ENCODE measurements around the gene NRP1. TPM values are rescaled to one million over a fixed set of nuclear protein-coding genes. Genes with fewer than 3 reads are reported as not detected.
"Not testable (repeated sequence)": the region's sequence is repeated elsewhere in the genome, so short reads cannot be mapped to it uniquely, and the experiment has no call there.

The NRP1 gene
- total RNA-seq = 107 TPM
- polyA plus RNA-seq (ENCODE audit: insufficient read depth in 1 of 8, insufficient read length in 8 of 8, low replicate concordance in 1 of 8) = 100 to 1,000 TPM in 5 of 8 donors, 10 to 100 TPM in 3; 80.1 to 140 (median 112) TPM
- long read RNA-seq, donor 1, full-length matches to known transcripts = 3 of 14 reads
- long read RNA-seq, donor 1, partial matches to known transcripts = 11 of 14 reads
- long read RNA-seq, donor 1, other reads (novel, unspliced or antisense) = 0 of 14 reads
- long read RNA-seq, donor 2 = 0 reads
- long read RNA-seq, donor 3, full-length matches to known transcripts = 7 of 44 reads
- long read RNA-seq, donor 3, partial matches to known transcripts = 37 of 44 reads
- long read RNA-seq, donor 3, other reads (novel, unspliced or antisense) = 0 of 44 reads
- long read RNA-seq, donor 4, full-length matches to known transcripts = 3 of 11 reads
- long read RNA-seq, donor 4, partial matches to known transcripts = 8 of 11 reads
- long read RNA-seq, donor 4, other reads (novel, unspliced or antisense) = 0 of 11 reads
- long read RNA-seq, donor 5, full-length matches to known transcripts = 13 of 97 reads
- long read RNA-seq, donor 5, partial matches to known transcripts = 84 of 97 reads
- long read RNA-seq, donor 5, other reads (novel, unspliced or antisense) = 0 of 97 reads
- long read RNA-seq, donor 6, full-length matches to known transcripts = 3 of 18 reads
- long read RNA-seq, donor 6, partial matches to known transcripts = 15 of 18 reads
- long read RNA-seq, donor 6, other reads (novel, unspliced or antisense) = 0 of 18 reads
- long read RNA-seq, donor 7, full-length matches to known transcripts = 5 of 29 reads
- long read RNA-seq, donor 7, partial matches to known transcripts = 24 of 29 reads
- long read RNA-seq, donor 7, other reads (novel, unspliced or antisense) = 0 of 29 reads
- long read RNA-seq, donor 8, full-length matches to known transcripts = 6 of 24 reads
- long read RNA-seq, donor 8, partial matches to known transcripts = 18 of 24 reads
- long read RNA-seq, donor 8, other reads (novel, unspliced or antisense) = 0 of 24 reads
- long read RNA-seq, donor 9, full-length matches to known transcripts = 4 of 18 reads
- long read RNA-seq, donor 9, partial matches to known transcripts = 14 of 18 reads
- long read RNA-seq, donor 9, other reads (novel, unspliced or antisense) = 0 of 18 reads
- long read RNA-seq, donor 10, full-length matches to known transcripts = 7 of 59 reads
- long read RNA-seq, donor 10, partial matches to known transcripts = 52 of 59 reads
- long read RNA-seq, donor 10, other reads (novel, unspliced or antisense) = 0 of 59 reads
- long read RNA-seq, donor 11, full-length matches to known transcripts = 9 of 36 reads
- long read RNA-seq, donor 11, partial matches to known transcripts = 27 of 36 reads
- long read RNA-seq, donor 11, other reads (novel, unspliced or antisense) = 0 of 36 reads

DNA sequence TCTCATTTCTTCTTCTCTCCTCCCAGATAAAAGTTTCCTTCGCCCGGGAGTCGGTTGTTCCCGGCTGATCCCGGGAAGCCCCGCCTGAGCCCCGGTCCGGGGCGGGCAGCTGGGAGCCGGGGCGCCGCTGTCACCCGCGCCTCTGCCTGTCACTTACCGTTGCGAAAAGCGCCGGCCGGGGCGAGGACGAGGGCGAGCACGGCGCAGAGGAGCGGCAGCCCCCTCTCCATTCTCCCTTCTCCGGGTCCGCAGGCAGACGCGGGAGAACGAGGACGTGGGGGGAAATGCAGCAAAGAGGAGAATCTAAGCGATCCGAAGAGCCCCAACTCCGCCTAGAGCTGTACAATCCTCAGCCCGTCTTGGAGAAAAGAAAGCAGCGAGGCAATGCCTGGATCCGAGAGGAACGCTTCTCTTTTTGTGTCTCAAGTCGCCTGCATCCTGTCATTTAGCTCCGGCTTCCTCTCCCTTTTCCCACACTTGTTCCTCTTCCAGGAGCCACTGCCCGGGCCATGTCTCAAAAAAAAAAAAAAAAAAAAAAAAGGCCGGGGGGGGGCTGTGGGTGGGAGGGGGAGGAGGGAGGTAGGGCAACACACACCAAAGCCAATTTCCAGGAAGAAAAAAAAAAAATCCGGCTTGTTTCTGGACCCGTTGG, at the start of gene NRP1:
Gene NRP1 (minus strand): TSS at position 515 of the 652 bp plus-strand sequence. CDS start 285 bp downstream, at position 230.
- Histone ChIP-seq H3K4me3 (ENCODE audit: low read length) (peak within 1 kb of the TSS; percentile 85), H3K27ac (ENCODE audit: low read length) (peak within 1 kb of the TSS; percentile 95), H3K9me3 (replicated peaks; ENCODE audit: control insufficient read depth, low read depth, low read length) (no peaks in the 10 kb centered on the region), H3K4me1 (ENCODE audit: control insufficient read depth, insufficient read depth, low read length) (peaks cover 21% of the 10 kb centered on the region), H3K27me3 (ENCODE audit: control insufficient read depth, insufficient read depth, low read length) (peaks cover 14% of the 10 kb centered on the region), H3K36me3 (ENCODE audit: control insufficient read depth, insufficient read depth, low read length) (no peaks in the 10 kb centered on the region)
- WGBS (ENCODE audit: insufficient coverage) = 0% methylated on average over 27 of the region's 44 CpGs
- DNase-seq = no peak

- H3K4me1 ChIP-seq (ENCODE audit: control insufficient read depth, insufficient read depth, low read length) = peaks cover 13% of the 10 kb centered on the region
- H3K9me3 ChIP-seq (replicated peaks; ENCODE audit: control insufficient read depth, low read depth, low read length); H3K27ac ChIP-seq (ENCODE audit: low read length); H3K36me3 ChIP-seq (ENCODE audit: control insufficient read depth, insufficient read depth, low read length); H3K4me3 ChIP-seq (ENCODE audit: low read length); DNase-seq; H3K27me3 ChIP-seq (ENCODE audit: control insufficient read depth, insufficient read depth, low read length): not testable (repeated sequence)
- WGBS (ENCODE audit: insufficient coverage) = no CpG with 5 or more reads among the region's 3 CpGs
Measured at GRCh38 chr10:33384201-33384600, 49.7 kb upstream of the NRP1 start.

DNA sequence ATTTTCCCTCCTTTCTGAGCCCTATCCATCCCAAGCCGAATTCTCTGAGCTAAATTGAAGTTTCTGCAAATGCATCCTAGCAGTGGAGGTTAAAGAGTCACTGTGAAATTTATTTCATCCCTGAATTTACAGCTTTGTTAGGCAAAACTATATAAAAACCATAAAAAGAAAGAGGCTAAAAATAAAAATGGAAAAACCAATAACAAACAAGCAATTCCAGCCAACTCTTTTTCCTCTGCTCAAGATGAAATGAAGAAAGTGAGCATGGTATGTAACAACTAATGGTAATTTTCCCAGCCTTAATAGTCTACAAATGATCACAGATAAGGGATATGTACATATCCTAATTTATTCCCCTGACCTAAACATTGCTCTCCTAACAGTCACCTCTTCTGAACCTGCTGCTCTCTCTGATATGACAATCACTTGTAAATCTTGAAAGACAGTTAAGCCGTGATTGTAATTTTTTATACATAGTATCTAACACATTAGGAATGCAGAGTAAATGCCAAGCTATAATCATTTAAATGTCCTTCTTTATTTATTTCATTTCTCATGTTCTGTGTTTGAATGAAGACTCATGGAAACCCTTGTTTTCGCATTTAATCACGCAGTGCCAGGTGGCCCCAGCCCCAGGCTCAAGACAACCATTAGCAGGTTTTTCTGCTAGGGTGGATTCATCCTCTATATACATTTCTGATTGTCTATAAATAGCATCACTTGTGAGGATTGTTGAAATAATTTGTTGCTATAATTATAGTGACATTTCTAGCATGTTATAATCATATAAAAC, 48.6 kb upstream of the NRP1 start:
- WGBS (ENCODE audit: insufficient coverage) = no CpG with 5 or more reads among the region's 4 CpGs
- Histone ChIP-seq H3K4me3 (ENCODE audit: low read length) (no peak overlapping the region), H3K9me3 (replicated peaks; ENCODE audit: control insufficient read depth, low read depth, low read length) (no peaks in the 10 kb centered on the region), H3K4me1 (ENCODE audit: control insufficient read depth, insufficient read depth, low read length) (peaks cover 9% of the 10 kb centered on the region), H3K27ac (ENCODE audit: low read length) (peak overlapping the region; percentile 0), H3K27me3 (ENCODE audit: control insufficient read depth, insufficient read depth, low read length) (no peaks in the 10 kb centered on the region), H3K36me3 (ENCODE audit: control insufficient read depth, insufficient read depth, low read length) (no peaks in the 10 kb centered on the region)
- DNase-seq = peak; percentile 72

DNA sequence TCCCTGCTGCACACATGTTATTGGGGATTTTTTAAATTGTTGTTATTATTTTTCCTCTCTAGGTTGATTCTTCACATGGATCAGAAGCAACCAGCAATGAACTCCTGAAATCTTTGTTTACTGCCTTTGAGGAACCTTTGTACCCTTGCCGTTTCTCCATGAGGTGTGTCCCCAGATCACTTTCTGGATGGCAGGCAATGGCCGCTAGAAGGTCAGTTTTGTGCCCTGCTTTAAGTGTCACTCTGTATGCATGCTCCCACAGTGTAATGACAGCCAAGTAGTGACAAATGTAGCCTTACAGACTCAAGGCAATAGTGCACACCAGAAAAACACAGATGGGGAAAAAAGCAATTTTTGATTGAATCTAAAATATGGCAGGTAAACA, 47.7 kb upstream of the NRP1 start:
- 33% methylated on average over 2 of the region's 2 CpGs for WGBS (ENCODE audit: insufficient coverage)
- DNase-seq = no peak
- no peak overlapping the region for H3K4me3 ChIP-seq (ENCODE audit: low read length)

GRCh38 chr10:33381451-33382215, 47.2 kb upstream of the NRP1 start:
- H3K36me3 ChIP-seq (ENCODE audit: control insufficient read depth, insufficient read depth, low read length) = no peaks in the 10 kb centered on the region

More for the DNA sequence above, 47.7 kb upstream of the NRP1 start:
- Histone ChIP-seq H3K27me3 (ENCODE audit: control insufficient read depth, insufficient read depth, low read length) (no peaks in the 10 kb centered on the region), H3K27ac (ENCODE audit: low read length) (peak overlapping the region; percentile 60), H3K4me1 (ENCODE audit: control insufficient read depth, insufficient read depth, low read length) (peaks cover 9% of the 10 kb centered on the region), H3K36me3 (ENCODE audit: control insufficient read depth, insufficient read depth, low read length) (no peaks in the 10 kb centered on the region), H3K9me3 (replicated peaks; ENCODE audit: control insufficient read depth, low read depth, low read length) (no peaks in the 10 kb centered on the region)

GRCh38 chr10:33377658-33378025, 43.2 kb upstream of the NRP1 start:
- no CpG with 5 or more reads among the region's 4 CpGs for WGBS (ENCODE audit: insufficient coverage)
- H3K36me3 ChIP-seq (ENCODE audit: control insufficient read depth, insufficient read depth, low read length) = no peaks in the 10 kb centered on the region

More at GRCh38 chr10:33381451-33382215, 47.2 kb upstream of the NRP1 start:
- peak; percentile 95 for DNase-seq
- Histone ChIP-seq H3K27ac (ENCODE audit: low read length) (peak overlapping the region; percentile 65), H3K9me3 (replicated peaks; ENCODE audit: control insufficient read depth, low read depth, low read length) (no peaks in the 10 kb centered on the region), H3K4me3 (ENCODE audit: low read length) (no peak overlapping the region), H3K27me3 (ENCODE audit: control insufficient read depth, insufficient read depth, low read length) (no peaks in the 10 kb centered on the region), H3K4me1 (ENCODE audit: control insufficient read depth, insufficient read depth, low read length) (peaks cover 9% of the 10 kb centered on the region)
- WGBS (ENCODE audit: insufficient coverage) = 27% methylated on average over 5 of the region's 12 CpGs

GRCh38 chr10:33376976-33377657, 42.6 kb upstream of the NRP1 start:
- DNase-seq = no peak
- Histone ChIP-seq H3K36me3 (ENCODE audit: control insufficient read depth, insufficient read depth, low read length) (no peaks in the 10 kb centered on the region), H3K9me3 (replicated peaks; ENCODE audit: control insufficient read depth, low read depth, low read length) (no peaks in the 10 kb centered on the region), H3K4me1 (ENCODE audit: control insufficient read depth, insufficient read depth, low read length) (peaks cover 5% of the 10 kb centered on the region), H3K4me3 (ENCODE audit: low read length) (no peak overlapping the region), H3K27ac (ENCODE audit: low read length) (no peak overlapping the region), H3K27me3 (ENCODE audit: control insufficient read depth, insufficient read depth, low read length) (no peaks in the 10 kb centered on the region)
- WGBS (ENCODE audit: insufficient coverage) = no CpG with 5 or more reads among the region's 4 CpGs

More at GRCh38 chr10:33377658-33378025, 43.2 kb upstream of the NRP1 start:
- Histone ChIP-seq H3K27me3 (ENCODE audit: control insufficient read depth, insufficient read depth, low read length) (no peaks in the 10 kb centered on the region), H3K4me1 (ENCODE audit: control insufficient read depth, insufficient read depth, low read length) (peaks cover 9% of the 10 kb centered on the region), H3K27ac (ENCODE audit: low read length) (no peak overlapping the region), H3K9me3 (replicated peaks; ENCODE audit: control insufficient read depth, low read depth, low read length) (no peaks in the 10 kb centered on the region), H3K4me3 (ENCODE audit: low read length) (no peak overlapping the region)
- DNase-seq = no peak

DNA sequence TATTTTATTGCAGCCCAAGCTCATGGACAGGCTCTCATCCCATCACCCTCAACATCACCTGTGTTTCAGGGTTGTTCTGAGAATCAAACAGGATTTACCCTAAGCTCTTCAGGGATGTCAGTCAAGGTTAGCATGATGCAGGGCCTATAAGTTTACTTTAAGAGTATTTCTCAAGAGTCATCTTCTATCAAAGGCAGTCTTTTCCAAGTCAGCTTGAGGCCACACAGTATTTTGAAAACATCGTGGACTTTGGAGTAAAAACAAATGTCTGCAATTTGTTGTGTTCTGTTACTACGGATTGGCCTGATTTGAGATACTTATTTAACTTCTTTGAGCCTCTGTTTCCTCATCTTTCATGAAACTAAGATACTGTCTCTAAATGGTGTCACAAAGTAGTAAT, 42.0 kb upstream of the NRP1 start:
- Histone ChIP-seq H3K36me3 (ENCODE audit: control insufficient read depth, insufficient read depth, low read length) (no peaks in the 10 kb centered on the region), H3K4me1 (ENCODE audit: control insufficient read depth, insufficient read depth, low read length) (no peaks in the 10 kb centered on the region), H3K27ac (ENCODE audit: low read length) (no peak overlapping the region), H3K9me3 (replicated peaks; ENCODE audit: control insufficient read depth, low read depth, low read length) (no peaks in the 10 kb centered on the region), H3K4me3 (ENCODE audit: low read length) (no peak overlapping the region), H3K27me3 (ENCODE audit: control insufficient read depth, insufficient read depth, low read length) (no peaks in the 10 kb centered on the region)
- WGBS (ENCODE audit: insufficient coverage) = no CpG with 5 or more reads among the region's 2 CpGs
- no peak for DNase-seq

Data from muscle of leg (tissue), 16 donors.